OCI-LY1 (cell line): ENCODE results near the gene BRPF1.

Experiments
- EZH2 ChIP-seq: fragments of 200-600 bp; sonication (generic), shearing (Covaris generic); IDR thresholded peaks from 2 replicates; pipeline ENCODE4 v1.8.0; 2017; ENCODE audit warnings: borderline replicate concordance, mixed run types, mild to moderate bottlenecking, antibody characterized with exemption, low read length, moderate library complexity, mixed read lengths
- TF ChIP-seq, protein P1 (sequence below): fragments of 200-600 bp; sonication (generic), shearing (Covaris generic); IDR thresholded peaks from 2 replicates; pipeline ENCODE4 v1.5.1; 2017; ENCODE audit warnings: mild to moderate bottlenecking, antibody characterized with exemption, low read length, moderate library complexity, mixed read lengths

DNA sequence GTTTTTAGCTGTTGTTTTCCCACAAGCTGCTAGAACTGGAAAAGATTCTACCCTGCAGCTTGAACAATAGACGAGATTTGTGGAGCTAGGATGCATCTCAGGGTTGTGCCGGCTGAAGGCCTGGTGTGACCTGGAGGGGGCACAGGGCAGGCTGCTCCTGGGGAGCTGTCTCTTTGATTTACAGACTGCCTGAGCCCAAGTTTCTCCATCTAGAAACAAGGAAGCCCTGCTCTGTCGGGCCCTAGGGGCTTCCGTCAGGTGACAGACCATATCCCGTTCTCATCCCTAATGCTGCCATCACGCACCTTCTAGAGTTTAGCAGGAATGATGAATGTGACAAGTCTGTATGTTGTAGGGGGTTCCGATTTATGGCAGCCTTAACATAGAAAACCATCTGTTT, 35.8 kb upstream of the BRPF1 start:
- TF ChIP-seq, protein P1, sequence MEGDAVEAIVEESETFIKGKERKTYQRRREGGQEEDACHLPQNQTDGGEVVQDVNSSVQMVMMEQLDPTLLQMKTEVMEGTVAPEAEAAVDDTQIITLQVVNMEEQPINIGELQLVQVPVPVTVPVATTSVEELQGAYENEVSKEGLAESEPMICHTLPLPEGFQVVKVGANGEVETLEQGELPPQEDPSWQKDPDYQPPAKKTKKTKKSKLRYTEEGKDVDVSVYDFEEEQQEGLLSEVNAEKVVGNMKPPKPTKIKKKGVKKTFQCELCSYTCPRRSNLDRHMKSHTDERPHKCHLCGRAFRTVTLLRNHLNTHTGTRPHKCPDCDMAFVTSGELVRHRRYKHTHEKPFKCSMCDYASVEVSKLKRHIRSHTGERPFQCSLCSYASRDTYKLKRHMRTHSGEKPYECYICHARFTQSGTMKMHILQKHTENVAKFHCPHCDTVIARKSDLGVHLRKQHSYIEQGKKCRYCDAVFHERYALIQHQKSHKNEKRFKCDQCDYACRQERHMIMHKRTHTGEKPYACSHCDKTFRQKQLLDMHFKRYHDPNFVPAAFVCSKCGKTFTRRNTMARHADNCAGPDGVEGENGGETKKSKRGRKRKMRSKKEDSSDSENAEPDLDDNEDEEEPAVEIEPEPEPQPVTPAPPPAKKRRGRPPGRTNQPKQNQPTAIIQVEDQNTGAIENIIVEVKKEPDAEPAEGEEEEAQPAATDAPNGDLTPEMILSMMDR, result no peak
- no peak for TF ChIP-seq EZH2
